Colonic mucosa (tissue), 4 donors: ENCODE data around the gene TECTA. TPM values are rescaled to one million over a fixed set of nuclear protein-coding genes. Genes with fewer than 3 reads are reported as not detected.
A peak's percentile ranks its signal among the peaks of the same experiment; 100 is the strongest.

Experiments used
- DNase-seq: peaks from one replicate; pipeline ENCODE4 v3.0.0-alpha.2; 2020
- H3K27ac ChIP-seq: fragments of 200-600 bp; one replicate; pipeline ENCODE4 v1.8.0; 2021
- H3K27me3 ChIP-seq: fragments of 200-600 bp; one replicate; pipeline ENCODE4 v1.8.0; 2021
- H3K36me3 ChIP-seq: fragments of 200-600 bp; one replicate; pipeline ENCODE4 v1.8.0; 2021
- H3K4me1 ChIP-seq: fragments of 200-600 bp; one replicate; pipeline ENCODE4 v1.8.0; 2021; ENCODE audit warnings: mild to moderate bottlenecking
- H3K4me3 ChIP-seq: fragments of 200-600 bp; one replicate; pipeline ENCODE4 v1.8.0; 2021
- H3K9ac ChIP-seq, 2 donors: one replicate each; pipeline ENCODE4 v1.7.0; 2013; ENCODE audit warnings: control low read depth in 2 of 2, low read depth in 2 of 2, low read length in 2 of 2
- H3K9me3 ChIP-seq: fragments of 200-600 bp; one replicate; pipeline ENCODE4 v1.8.0; 2021
- CTCF ChIP-seq: fragments of 200-600 bp; IDR thresholded peaks from one replicate; pipeline ENCODE4 v1.8.0; 2022; ENCODE audit warnings: antibody characterized with exemption, mild to moderate bottlenecking
- intact Hi-C: fragments of 100-400 bp; cut with DNase I; formaldehyde crosslinking; loops from one replicate; pipeline ENCODE4 v1.14.1; 2022
- total RNA-seq, 2 donors: library from RNA; stranded (reverse); fragmentation: NEBNext Ultra II Directional in 1 of 2; extraction: Animal tissue kit (Norgen Biotek cat#: 25700) in 1 of 2; gene quantifications; one replicate each; pipeline ENCODE4 v1.2.1, GENCODE V29; 2021
- donor health status: healthy.
- donor health status: DM: no; HTN: no; CAD: no.
- donor health status: DM: no; HTN: no; CAD: no.

Gene TECTA
- total RNA-seq, 2 donors from 2014 or later, result 0.16 to 0.20 TPM

- H3K9ac ChIP-seq, result no peak overlapping the region
- DNase-seq, result no peak
- no peak for TF ChIP-seq CTCF
- no peak overlapping the region for H3K4me3 ChIP-seq
- no peak overlapping the region for H3K27ac ChIP-seq
- H3K4me1 ChIP-seq, result no peaks in the 10 kb centered on the region
- no peaks in the 10 kb centered on the region for H3K36me3 ChIP-seq
- H3K9me3 ChIP-seq, result no peaks in the 10 kb centered on the region
- H3K27me3 ChIP-seq, result no peaks in the 10 kb centered on the region
- intact Hi-C loops, result no loop called here
Observed at GRCh38 chr11:121058941-121059340, 42.1 kb upstream of the TECTA start.

- TF ChIP-seq CTCF, result no peak
- Histone ChIP-seq H3K9me3 (no peaks in the 10 kb centered on the region), H3K9ac (no peak overlapping the region), H3K4me1 (no peaks in the 10 kb centered on the region), H3K27ac (no peak overlapping the region), H3K36me3 (no peaks in the 10 kb centered on the region), H3K4me3 (no peak overlapping the region), H3K27me3 (no peaks in the 10 kb centered on the region)
- DNase-seq, result no peak
- intact Hi-C loops, result no loop called here
Observed at GRCh38 chr11:121059605-121060004, 41.4 kb upstream of the TECTA start.

- Histone ChIP-seq H3K4me1 (no peaks in the 10 kb centered on the region), H3K36me3 (no peaks in the 10 kb centered on the region), H3K27ac (no peak overlapping the region), H3K9ac (no peak overlapping the region), H3K9me3 (no peaks in the 10 kb centered on the region), H3K27me3 (no peaks in the 10 kb centered on the region), H3K4me3 (no peak overlapping the region)
- DNase-seq, result no peak
- no peak for TF ChIP-seq CTCF
- intact Hi-C loops, result no loop called here
Observed at GRCh38 chr11:121063728-121064127, 37.3 kb upstream of the TECTA start.

GRCh38 chr11:121066623-121067022, 34.4 kb upstream of the TECTA start:
- Histone ChIP-seq H3K27me3 (no peaks in the 10 kb centered on the region), H3K4me1 (no peaks in the 10 kb centered on the region), H3K4me3 (no peak overlapping the region), H3K9ac (peak overlapping the region in 1 of 2 donors; percentile 26), H3K36me3 (no peaks in the 10 kb centered on the region), H3K9me3 (no peaks in the 10 kb centered on the region), H3K27ac (peak overlapping the region; percentile 48)
- intact Hi-C loops, result no loop called here
- no peak for DNase-seq
- no peak for TF ChIP-seq CTCF

- H3K27ac ChIP-seq, result peak overlapping the region; percentile 48
- H3K9me3 ChIP-seq, result no peaks in the 10 kb centered on the region
- no peak for DNase-seq
- H3K27me3 ChIP-seq, result no peaks in the 10 kb centered on the region
- H3K9ac ChIP-seq, result no peak overlapping the region
- TF ChIP-seq CTCF, result no peak
- intact Hi-C loops, result no loop called here
- no peak overlapping the region for H3K4me3 ChIP-seq
- no peaks in the 10 kb centered on the region for H3K4me1 ChIP-seq
- H3K36me3 ChIP-seq, result no peaks in the 10 kb centered on the region
Observed at GRCh38 chr11:121067026-121067425, 34.0 kb upstream of the TECTA start.

GRCh38 chr11:121067453-121067852, 33.6 kb upstream of the TECTA start:
- DNase-seq, result no peak
- Histone ChIP-seq H3K9me3 (no peaks in the 10 kb centered on the region), H3K36me3 (no peaks in the 10 kb centered on the region), H3K4me1 (no peaks in the 10 kb centered on the region), H3K4me3 (no peak overlapping the region), H3K27ac (peak overlapping the region; percentile 60), H3K27me3 (no peaks in the 10 kb centered on the region), H3K9ac (peak overlapping the region in 1 of 2 donors; percentile 3)
- intact Hi-C loops, result no loop called here
- no peak for TF ChIP-seq CTCF
